ENCODE results near the gene LDLRAD3.

The LDLRAD3 gene

GRCh38 chr11:36214480-36214879 is 270.6 kb downstream of the LDLRAD3 start:
- no peak for FAIRE-seq
- DNase-seq (ENCODE audit: extremely low spot score, insufficient read length, low read depth) = no peak

- FAIRE-seq (no peak), DNase-seq (ENCODE audit: extremely low spot score, insufficient read length, low read depth) (no peak)
Measured at GRCh38 chr11:36214976-36215692, 271.3 kb downstream of the LDLRAD3 start.

DNA sequence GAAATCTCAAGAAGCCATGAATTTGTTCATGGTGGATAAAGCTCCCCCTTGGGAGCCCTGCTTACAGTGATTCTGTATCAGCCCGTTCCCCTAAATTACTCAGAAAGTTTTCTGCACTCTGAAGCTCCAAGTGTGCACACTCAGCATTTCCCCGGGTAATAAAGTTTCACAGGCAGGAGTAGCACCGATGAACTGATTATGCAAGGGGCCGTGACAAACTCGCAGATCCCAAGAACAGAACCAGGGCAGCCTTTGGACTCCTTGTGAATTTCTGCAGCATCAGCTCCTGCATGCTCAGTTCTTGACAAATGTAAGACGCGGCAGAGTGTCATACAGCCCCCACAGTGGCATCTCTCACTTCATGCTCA is 271.8 kb downstream of the LDLRAD3 start:
- FAIRE-seq = no peak
- no peak for DNase-seq (ENCODE audit: extremely low spot score, insufficient read length, low read depth)

DNA sequence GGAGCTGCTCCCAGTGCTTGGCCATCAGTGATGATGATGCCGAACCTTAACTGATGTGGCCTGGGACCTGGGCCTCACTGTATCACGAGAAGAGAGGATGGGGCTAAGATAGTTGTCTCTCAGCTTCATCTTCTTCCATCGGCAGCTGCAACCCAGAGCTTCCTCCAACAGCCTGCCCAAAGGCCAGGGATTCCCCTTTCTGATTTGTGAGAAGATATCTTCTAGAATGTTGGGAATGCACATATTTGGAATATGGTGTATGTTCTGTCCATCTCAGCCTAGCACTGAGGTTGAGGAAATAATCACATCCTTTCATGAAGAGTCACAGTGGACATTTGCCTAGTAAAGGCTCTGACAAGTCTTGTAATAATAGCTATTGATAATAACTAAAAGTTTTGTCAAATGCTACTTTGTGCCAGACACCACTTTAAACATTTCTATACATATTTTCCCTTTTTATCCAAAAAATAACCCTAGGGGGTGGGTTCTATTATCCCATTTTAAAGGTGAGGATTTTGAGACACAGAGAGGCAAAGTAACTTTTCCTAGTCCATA is 272.3 kb downstream of the LDLRAD3 start:
- DNase-seq (ENCODE audit: extremely low spot score, insufficient read length, low read depth) (no peak), FAIRE-seq (no peak)

GRCh38 chr11:36218283-36218921 is 274.5 kb downstream of the LDLRAD3 start:
- no peak for FAIRE-seq
- no peak for DNase-seq (ENCODE audit: extremely low spot score, insufficient read length, low read depth)

- no peak for FAIRE-seq
- no peak for DNase-seq (ENCODE audit: extremely low spot score, insufficient read length, low read depth)
Measured at GRCh38 chr11:36219996-36220395, 276.1 kb downstream of the LDLRAD3 start.

GRCh38 chr11:36222831-36223635 is 279.2 kb downstream of the LDLRAD3 start:
- DNase-seq (ENCODE audit: extremely low spot score, insufficient read length, low read depth) (no peak), FAIRE-seq (no peak)

GRCh38 chr11:36224209-36224882 is 280.5 kb downstream of the LDLRAD3 start:
- no peak for DNase-seq (ENCODE audit: extremely low spot score, insufficient read length, low read depth)
- FAIRE-seq = no peak

DNA sequence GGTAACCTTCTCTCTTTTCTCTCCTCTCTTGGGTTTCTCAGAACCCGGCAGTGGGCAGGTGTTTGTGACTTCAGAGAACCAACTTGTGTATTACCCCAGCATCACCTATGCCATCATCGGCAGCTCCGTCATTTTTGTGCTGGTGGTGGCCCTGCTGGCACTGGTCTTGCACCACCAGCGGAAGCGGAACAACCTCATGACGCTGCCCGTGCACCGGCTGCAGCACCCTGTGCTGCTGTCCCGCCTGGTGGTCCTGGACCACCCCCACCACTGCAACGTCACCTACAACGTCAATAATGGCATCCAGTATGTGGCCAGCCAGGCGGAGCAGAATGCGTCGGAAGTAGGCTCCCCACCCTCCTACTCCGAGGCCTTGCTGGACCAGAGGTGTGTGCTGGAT is 283.2 kb downstream of the LDLRAD3 start:
- FAIRE-seq (no peak), DNase-seq (ENCODE audit: extremely low spot score, insufficient read length, low read depth) (no peak)

DNA sequence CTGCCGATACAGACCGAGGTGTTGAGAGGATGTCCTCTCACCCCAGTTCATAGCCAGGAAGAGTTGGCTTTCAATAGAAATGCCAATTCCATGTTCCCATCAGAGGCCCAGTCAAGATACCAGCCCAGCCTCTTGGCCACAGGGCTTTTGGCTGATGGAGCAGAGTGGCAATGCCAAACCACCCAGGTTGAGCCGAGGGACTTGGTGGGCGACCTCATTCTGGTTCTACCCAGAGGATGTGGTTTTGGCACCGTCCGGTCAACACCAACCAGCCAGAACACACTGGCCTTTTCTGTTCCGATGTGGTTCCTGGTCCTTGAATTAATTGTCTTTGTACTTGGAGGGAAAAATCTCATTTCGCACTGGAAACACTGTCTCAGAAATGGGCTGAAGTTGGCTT is 284.8 kb downstream of the LDLRAD3 start:
- FAIRE-seq = no peak
- no peak for DNase-seq (ENCODE audit: extremely low spot score, insufficient read length, low read depth)

- DNase-seq (ENCODE audit: extremely low spot score, insufficient read length, low read depth) (no peak), FAIRE-seq (no peak)
Measured at GRCh38 chr11:36229091-36229705, 285.3 kb downstream of the LDLRAD3 start.

- DNase-seq (ENCODE audit: extremely low spot score, insufficient read length, low read depth) (no peak), FAIRE-seq (no peak)
Measured at GRCh38 chr11:36230779-36231699, 287.2 kb downstream of the LDLRAD3 start.

GRCh38 chr11:36233204-36233603 is 289.3 kb downstream of the LDLRAD3 start:
- DNase-seq (ENCODE audit: extremely low spot score, insufficient read length, low read depth) = no peak
- FAIRE-seq = no peak

- FAIRE-seq (no peak), DNase-seq (ENCODE audit: extremely low spot score, insufficient read length, low read depth) (no peak)
Measured at GRCh38 chr11:36234825-36235224, 291.0 kb downstream of the LDLRAD3 start.

- DNase-seq (ENCODE audit: extremely low spot score, insufficient read length, low read depth) = no peak
- no peak for FAIRE-seq
Measured at GRCh38 chr11:36235750-36236149, 291.9 kb downstream of the LDLRAD3 start.

DNA sequence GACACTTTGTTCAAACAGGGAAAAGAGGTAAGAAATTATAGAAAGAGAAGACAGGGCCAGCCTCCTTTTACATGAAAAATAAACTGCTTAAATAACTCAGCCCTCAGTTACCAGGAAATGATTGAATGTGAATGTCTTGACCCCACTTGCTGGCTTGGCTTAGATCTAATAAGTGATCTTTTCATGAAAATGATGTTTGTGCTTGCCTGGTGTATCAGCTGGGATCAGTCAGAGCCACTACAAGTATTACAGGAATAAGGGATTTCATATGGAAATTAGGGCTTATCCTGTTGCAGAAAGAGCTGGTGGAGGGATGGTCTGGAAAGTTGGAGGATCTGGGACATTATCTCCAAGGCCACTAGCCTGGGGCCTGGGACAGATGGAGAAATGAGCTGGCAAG is 293.5 kb downstream of the LDLRAD3 start:
- DNase-seq (ENCODE audit: extremely low spot score, insufficient read length, low read depth) (no peak), FAIRE-seq (no peak)

DNA sequence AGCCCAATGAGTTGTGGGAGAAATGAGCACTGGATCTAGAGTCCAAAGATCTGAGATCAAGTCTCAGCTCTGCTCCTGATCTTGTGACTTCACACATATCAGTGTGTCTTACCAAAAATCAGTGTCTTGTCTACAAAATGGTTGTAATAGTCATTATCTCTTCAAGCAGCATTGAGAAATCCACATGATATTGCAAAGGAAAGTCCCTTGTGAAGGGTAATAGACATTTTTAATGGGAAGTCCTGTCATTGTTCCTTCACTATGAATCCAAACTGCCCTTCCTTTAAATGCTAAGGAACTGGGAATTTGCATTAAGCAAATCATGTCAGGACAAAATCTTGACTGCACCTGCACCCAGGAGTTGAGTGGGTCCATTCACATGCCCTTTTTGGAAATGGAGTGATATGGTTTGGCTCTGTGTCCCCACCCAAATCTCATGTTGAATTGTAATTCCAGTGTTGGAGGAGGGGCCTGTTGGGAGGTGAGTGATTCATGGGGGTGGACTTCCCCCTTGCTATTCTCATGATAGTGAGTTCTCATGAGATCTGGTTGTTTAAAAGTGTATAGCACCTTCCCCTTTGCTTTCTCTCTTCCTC is 294.3 kb downstream of the LDLRAD3 start:
- DNase-seq (ENCODE audit: extremely low spot score, insufficient read length, low read depth) (no peak), FAIRE-seq (no peak)

DNA sequence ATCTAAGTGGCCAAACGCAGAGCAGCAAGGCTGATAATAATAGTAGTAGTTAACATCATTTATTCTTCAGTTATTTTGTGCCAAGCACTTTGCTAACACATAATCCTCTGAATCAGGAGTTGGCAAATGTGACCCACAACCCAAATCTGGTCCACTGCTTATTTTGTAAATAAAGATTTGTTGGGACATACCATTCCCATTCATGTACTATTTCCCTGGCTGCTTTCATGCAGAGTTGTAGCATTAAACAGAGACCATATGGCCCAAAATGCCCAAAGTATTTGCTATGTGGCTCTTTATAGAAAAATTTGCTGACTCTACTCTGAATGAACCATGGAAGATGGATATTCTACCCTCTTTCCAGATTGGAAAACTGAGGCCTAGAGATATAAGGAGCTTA is 295.0 kb downstream of the LDLRAD3 start:
- no peak for FAIRE-seq
- DNase-seq (ENCODE audit: extremely low spot score, insufficient read length, low read depth) = no peak

Measured in GM18507 (cell line).